DOHH2 (cell line): ENCODE data around the gene PRDM5.
"Not testable (repeated sequence)": the region's sequence is repeated elsewhere in the genome, so short reads cannot be mapped to it uniquely, and the experiment has no call there.

Experiments
- H3F3A ChIP-seq: fragments of 200-600 bp; sonication (generic), shearing (Covaris generic); 2 replicates; pipeline ENCODE4 v1.6.0; 2016; ENCODE audit warnings: antibody characterized with exemption, mild to moderate bottlenecking; ENCODE audit not compliant: control insufficient read depth, insufficient read depth
- H3K27ac ChIP-seq: fragments of 200-600 bp; sonication (generic); 2 replicates; pipeline ENCODE4 v1.5.1; 2014; ENCODE audit warnings: low read depth, mild to moderate bottlenecking, low read length, moderate library complexity
- H3K27me3 ChIP-seq: fragments of 200-600 bp; sonication (generic); 2 replicates; pipeline ENCODE4 v1.6.1; 2014; ENCODE audit warnings: mild to moderate bottlenecking, low read length, mixed read lengths; ENCODE audit not compliant: control insufficient read depth
- H3K36me3 ChIP-seq: fragments of 200-600 bp; sonication (generic); 2 replicates; pipeline ENCODE4 v1.6.1; 2014; ENCODE audit warnings: mild to moderate bottlenecking, low read length, moderate library complexity, mixed read lengths; ENCODE audit not compliant: control insufficient read depth
- H3K4me1 ChIP-seq: fragments of 200-600 bp; sonication (generic); 2 replicates; pipeline ENCODE4 v1.6.1; 2014; ENCODE audit warnings: mild to moderate bottlenecking, low read length, mixed read lengths; ENCODE audit not compliant: control insufficient read depth
- H3K4me2 ChIP-seq: fragments of 200-600 bp; sonication (generic); 2 replicates; pipeline ENCODE4 v1.6.0; 2014; ENCODE audit warnings: mild to moderate bottlenecking, low read length, moderate library complexity
- H3K4me3 ChIP-seq: fragments of 200-600 bp; sonication (generic); 2 replicates; pipeline ENCODE4 v1.5.1; 2014; ENCODE audit warnings: mild to moderate bottlenecking, low read length, mixed read lengths
- H3K79me2 ChIP-seq: fragments of 200-600 bp; sonication (generic); 2 replicates; pipeline ENCODE4 v1.6.1; 2014; ENCODE audit warnings: mild to moderate bottlenecking, low read length, mixed read lengths; ENCODE audit not compliant: control insufficient read depth
- H3K9me2 ChIP-seq: fragments of 200-600 bp; sonication (generic); replicated peaks from 2 replicates; pipeline ENCODE4 v1.6.1; 2014; ENCODE audit warnings: mild to moderate bottlenecking, low read length, mixed read lengths; ENCODE audit not compliant: control insufficient read depth
- H3K9me3 ChIP-seq: fragments of 200-600 bp; sonication (generic); 2 replicates; pipeline ENCODE4 v1.6.1; 2014; ENCODE audit warnings: antibody characterized with exemption, low read length, mixed read lengths; ENCODE audit not compliant: control insufficient read depth, insufficient read depth
- H4K20me1 ChIP-seq: fragments of 200-600 bp; sonication (generic); 2 replicates; pipeline ENCODE4 v1.6.0; 2014; ENCODE audit warnings: low read depth, mild to moderate bottlenecking, antibody characterized with exemption, low read length, moderate library complexity; ENCODE audit not compliant: control insufficient read depth, insufficient read depth
- EZH2phosphoT487 ChIP-seq: fragments of 200-600 bp; sonication (generic); IDR thresholded peaks from 2 replicates; pipeline ENCODE4 v1.6.1; 2017; ENCODE audit warnings: borderline replicate concordance, mild to moderate bottlenecking, antibody characterized with exemption, low read length, moderate library complexity, mixed read lengths
- TF ChIP-seq, protein P1 (sequence below): fragments of 200-600 bp; sonication (generic); IDR thresholded peaks from one replicate; pipeline ENCODE4 v1.5.1; 2014; ENCODE audit warnings: antibody characterized with exemption, mild to moderate bottlenecking, low read depth, low read length; ENCODE audit not compliant: poor library complexity, severe bottlenecking

The PRDM5 gene

DNA sequence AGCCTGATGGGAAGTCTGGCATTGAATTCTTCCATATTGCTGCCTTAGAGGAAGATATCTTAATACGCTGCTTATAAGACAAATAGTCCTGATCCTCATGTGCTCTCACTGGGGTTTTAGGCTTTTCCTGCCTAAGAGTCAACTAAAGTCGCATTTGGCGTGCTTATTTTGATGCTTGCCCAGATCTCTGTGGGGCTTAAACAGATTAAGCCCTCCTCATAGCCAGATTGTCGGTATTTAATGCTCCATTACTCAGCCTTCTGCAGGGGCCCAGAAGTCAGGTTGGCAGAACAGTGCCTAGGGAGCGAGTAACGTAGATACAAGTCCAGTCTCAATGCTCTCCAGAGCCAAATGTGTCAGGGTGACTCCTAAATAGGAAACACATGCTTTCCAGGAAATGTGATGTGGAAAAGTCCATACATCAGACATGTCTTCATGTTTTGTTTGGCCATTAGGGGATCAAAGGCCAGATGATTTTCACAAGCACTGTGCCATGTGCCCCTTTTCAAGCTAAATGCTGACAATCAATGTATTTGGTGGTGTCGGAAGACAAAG, 262.8 kb downstream of the PRDM5 start:
- H3K27me3 ChIP-seq, result no peaks in the 10 kb centered on the region
- no peaks in the 10 kb centered on the region for H3F3A ChIP-seq
- no peaks in the 10 kb centered on the region for H4K20me1 ChIP-seq
- H3K27ac ChIP-seq, result no peak overlapping the region
- no peaks in the 10 kb centered on the region for H3K4me1 ChIP-seq
- H3K4me3 ChIP-seq, result no peak overlapping the region
- TF ChIP-seq, protein P1, sequence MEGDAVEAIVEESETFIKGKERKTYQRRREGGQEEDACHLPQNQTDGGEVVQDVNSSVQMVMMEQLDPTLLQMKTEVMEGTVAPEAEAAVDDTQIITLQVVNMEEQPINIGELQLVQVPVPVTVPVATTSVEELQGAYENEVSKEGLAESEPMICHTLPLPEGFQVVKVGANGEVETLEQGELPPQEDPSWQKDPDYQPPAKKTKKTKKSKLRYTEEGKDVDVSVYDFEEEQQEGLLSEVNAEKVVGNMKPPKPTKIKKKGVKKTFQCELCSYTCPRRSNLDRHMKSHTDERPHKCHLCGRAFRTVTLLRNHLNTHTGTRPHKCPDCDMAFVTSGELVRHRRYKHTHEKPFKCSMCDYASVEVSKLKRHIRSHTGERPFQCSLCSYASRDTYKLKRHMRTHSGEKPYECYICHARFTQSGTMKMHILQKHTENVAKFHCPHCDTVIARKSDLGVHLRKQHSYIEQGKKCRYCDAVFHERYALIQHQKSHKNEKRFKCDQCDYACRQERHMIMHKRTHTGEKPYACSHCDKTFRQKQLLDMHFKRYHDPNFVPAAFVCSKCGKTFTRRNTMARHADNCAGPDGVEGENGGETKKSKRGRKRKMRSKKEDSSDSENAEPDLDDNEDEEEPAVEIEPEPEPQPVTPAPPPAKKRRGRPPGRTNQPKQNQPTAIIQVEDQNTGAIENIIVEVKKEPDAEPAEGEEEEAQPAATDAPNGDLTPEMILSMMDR, result no peak
- no peak for TF ChIP-seq EZH2phosphoT487
- no peak overlapping the region for H3K4me2 ChIP-seq
- no peaks in the 10 kb centered on the region for H3K9me3 ChIP-seq
- H3K9me2 ChIP-seq, result no peaks in the 10 kb centered on the region
- H3K36me3 ChIP-seq, result no peaks in the 10 kb centered on the region
- H3K79me2 ChIP-seq, result no peaks in the 10 kb centered on the region

DNA sequence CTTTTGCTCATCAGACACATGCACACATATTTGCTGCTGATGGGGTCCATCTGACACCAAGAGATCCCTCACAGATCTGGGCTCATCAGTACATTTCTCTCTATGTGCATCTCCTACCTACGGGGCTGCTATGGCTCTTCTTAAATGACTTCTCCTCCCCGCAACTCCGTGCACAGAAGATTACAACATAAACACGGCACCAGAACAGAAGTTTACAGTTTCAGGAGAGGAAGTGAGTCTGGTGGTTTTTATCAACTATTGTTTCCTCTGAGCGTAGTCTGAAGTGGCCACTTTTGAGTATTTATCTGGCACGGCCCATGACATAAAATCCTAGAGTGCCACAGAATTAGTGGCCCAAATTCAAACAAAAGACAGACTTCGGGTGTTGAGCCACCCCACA, 263.8 kb downstream of the PRDM5 start:
- TF ChIP-seq, protein P1, result no peak
- no peak for TF ChIP-seq EZH2phosphoT487
- no peaks in the 10 kb centered on the region for H3K79me2 ChIP-seq
- H3F3A ChIP-seq, result no peaks in the 10 kb centered on the region
- H3K9me3 ChIP-seq, result no peaks in the 10 kb centered on the region
- H3K9me2 ChIP-seq, result no peaks in the 10 kb centered on the region
- H3K27me3 ChIP-seq, result no peaks in the 10 kb centered on the region
- no peak overlapping the region for H3K4me2 ChIP-seq
- no peaks in the 10 kb centered on the region for H4K20me1 ChIP-seq
- H3K4me1 ChIP-seq, result no peaks in the 10 kb centered on the region
- no peaks in the 10 kb centered on the region for H3K36me3 ChIP-seq
- H3K4me3 ChIP-seq, result no peak overlapping the region
- no peak overlapping the region for H3K27ac ChIP-seq

DNA sequence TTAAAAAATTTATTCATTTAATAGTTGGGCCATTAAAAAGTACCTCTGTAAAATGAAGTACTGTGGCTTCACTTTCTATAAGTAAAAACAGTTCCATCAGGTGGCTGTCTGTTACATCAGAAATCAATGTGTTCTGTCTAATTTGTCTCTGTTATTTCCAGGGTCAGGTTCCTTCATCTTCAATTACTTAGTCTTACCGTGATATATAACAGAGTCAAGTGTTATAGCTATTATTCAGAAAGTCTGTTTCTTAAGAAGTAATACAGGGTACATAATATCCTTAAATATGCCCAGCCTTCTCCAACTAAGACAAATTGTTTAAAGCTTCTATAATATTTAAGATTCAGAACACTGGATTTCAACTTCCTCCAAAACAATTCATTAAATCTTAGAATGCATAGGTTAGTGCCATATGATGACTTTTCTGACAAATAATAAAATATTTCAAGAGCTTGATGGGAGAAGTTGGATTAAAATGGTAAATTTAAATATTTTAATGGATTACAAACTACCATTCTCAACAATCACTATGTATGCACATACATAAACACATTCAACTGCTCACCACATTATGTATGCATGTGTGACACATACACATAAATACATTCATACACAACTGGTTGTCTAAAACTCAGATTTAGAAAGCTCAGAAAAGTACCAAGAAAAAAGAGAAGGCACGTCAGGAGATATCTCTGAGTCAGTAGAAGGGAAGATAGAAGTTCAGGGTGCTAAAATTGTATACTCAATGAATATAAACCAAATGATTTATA, 268.5 kb downstream of the PRDM5 start:
- H3K4me1 ChIP-seq, result no peaks in the 10 kb centered on the region
- H3K4me2 ChIP-seq, result no peak overlapping the region
- H3K9me3 ChIP-seq, result no peaks in the 10 kb centered on the region
- TF ChIP-seq, protein P1, result no peak
- no peak for TF ChIP-seq EZH2phosphoT487
- no peaks in the 10 kb centered on the region for H3K36me3 ChIP-seq
- H4K20me1 ChIP-seq, result no peaks in the 10 kb centered on the region
- no peak overlapping the region for H3K27ac ChIP-seq
- H3K27me3 ChIP-seq, result no peaks in the 10 kb centered on the region
- no peaks in the 10 kb centered on the region for H3F3A ChIP-seq
- no peaks in the 10 kb centered on the region for H3K9me2 ChIP-seq
- no peaks in the 10 kb centered on the region for H3K79me2 ChIP-seq
- no peak overlapping the region for H3K4me3 ChIP-seq

DNA sequence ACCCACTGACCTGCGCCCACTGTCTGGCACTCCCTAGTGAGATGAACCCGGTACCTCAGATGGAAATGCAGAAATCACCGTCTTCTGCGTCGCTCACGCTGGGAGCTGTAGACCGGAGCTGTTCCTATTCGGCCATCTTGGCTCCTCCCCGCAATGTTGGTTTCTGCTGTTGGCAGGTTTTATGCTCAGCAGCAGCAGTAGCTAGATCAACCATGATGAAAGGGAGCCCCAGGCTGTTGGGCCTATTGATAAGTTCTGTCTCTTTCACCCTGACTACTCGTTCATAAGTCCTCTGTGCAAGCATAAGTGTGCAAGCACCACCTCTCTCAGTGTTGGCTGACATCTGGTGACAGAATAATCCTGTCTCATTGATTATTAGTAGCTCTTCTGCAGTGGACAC, 274.2 kb downstream of the PRDM5 start:
- not testable (repeated sequence) for H3K4me2 ChIP-seq, H3K79me2 ChIP-seq, H3K4me1 ChIP-seq, H4K20me1 ChIP-seq, H3K27me3 ChIP-seq, H3K36me3 ChIP-seq, H3K27ac ChIP-seq, H3F3A ChIP-seq, H3K9me2 ChIP-seq, H3K9me3 ChIP-seq, H3K4me3 ChIP-seq
